Stimulated activated CD4-positive, alpha-beta T cell treated with anti-CD3 and anti-CD28 coated beads, Interleukin-2, amount 100 ng/mL, for 24 hours (primary cell): ENCODE results near the gene LTBP4.

Experiments
- DNase-seq, 2 donors: peaks; one replicate each; pipeline ENCODE4 v3.0.0-alpha.2; 2020

The LTBP4 gene

DNA sequence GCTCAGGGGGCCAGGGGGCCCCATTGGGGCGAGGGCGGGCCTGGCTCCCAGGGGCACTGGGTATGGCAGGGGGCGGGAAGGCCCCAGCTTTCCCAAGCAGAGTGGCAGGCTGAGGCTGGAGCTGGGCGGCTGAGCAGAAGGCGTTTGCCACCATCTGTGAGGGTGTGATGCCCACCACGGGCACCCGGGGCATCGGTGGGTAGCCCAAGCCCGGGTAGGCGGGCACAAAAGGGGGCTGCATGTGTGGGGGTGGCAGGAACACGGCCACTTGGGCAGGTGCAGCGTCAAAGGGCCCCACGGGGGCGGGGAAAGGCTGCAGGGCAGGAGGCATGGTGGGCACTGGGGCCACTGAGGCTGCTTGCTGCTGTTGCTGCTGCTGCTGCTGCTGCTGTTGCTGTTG lies 66.4 kb downstream of the LTBP4 start:
- DNase-seq: no peak

- DNase-seq: no peak
Observed at GRCh38 chr19:40668991-40669614, 67.9 kb downstream of the LTBP4 start.

GRCh38 chr19:40671404-40671803 lies 70.2 kb downstream of the LTBP4 start:
- DNase-seq: no peak

DNA sequence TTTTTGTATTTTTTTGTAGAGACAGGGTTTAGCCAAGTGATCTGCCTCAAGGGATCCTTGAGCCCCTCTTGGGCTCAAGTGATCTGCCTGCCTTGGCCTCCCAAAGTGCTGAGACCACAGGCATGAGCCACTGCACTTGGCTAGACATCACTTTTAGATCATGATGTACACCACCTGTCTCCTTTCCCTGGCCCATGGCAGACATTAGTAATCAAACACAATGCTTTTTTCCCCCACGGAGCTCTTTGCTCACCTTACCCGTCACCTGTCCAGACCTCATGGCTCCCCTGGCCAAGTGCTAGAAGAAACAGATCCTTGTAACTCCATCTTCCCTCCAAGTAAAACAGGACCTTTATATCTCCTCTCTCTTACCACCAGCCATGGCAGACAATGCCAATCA lies 70.9 kb downstream of the LTBP4 start:
- DNase-seq: no peak

DNA sequence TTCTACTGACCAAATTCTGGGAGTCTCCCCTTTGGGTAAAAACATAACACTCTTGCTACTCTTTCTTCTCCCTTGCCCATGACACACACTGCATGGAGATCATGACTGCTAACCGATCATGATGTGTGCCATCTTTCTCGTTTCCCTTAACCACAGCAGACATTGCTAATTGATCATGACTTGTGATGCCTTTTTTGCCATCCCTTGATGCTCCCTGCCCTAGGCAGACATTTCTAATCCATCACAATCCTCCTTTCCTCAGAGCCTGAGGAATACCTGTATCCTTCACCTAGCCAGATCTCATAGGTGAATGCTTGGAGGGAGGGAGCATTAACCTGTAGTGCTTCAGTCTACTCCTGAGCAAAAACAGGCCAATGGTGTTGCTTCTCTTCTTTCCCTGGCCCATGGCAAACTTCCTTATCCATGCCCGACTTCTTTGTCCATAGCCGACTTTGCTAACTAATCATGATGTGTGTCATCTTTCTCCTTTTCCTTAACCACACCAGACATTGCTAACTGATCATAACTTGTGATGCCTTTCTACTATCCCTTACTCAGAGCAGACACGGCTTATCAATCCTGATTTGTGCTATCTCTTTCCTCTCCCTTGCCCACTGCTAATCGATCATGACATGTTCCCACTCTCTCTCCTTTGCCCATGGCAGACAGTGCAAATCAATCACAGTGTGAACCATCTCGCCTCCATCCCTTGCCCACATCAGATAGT lies 71.6 kb downstream of the LTBP4 start:
- DNase-seq: no peak

DNA sequence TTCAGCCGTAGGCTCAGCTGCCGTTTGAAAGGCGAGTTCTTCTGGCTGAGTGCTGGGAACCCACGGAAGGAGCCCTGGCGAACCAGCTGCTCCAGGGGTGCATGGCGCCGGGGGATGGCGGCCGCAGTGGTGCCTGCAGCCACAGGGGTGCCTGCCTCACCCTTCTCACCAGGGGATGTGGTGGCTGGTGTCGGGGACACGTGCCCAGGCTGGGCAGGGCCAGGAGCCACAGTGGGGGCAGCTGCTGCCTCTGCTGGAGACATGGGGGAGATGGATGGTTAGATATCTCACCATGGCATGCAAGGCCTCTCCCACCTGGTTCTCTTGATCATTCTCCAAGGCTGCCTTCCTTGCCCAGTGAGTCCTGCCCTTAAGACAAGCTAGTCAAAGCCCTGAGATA lies 72.2 kb downstream of the LTBP4 start:
- no peak for DNase-seq

GRCh38 chr19:40674291-40674690 lies 73.1 kb downstream of the LTBP4 start:
- no peak for DNase-seq

GRCh38 chr19:40677156-40677555 lies 76.0 kb downstream of the LTBP4 start:
- no peak for DNase-seq
